GM11168 (cell line): ENCODE data around the gene NHERF1.

ENCODE experiments used
- in situ Hi-C: fragments of 300-500 bp; cut with MboI; formaldehyde crosslinking; loops from one replicate; pipeline ENCODE4 v1.12.0; 2022; ENCODE audit warnings: low sequenced_read_pairs; ENCODE audit not compliant: unreplicated experiment

Gene NHERF1

GRCh38 chr17:74764751-74765286 is 16.4 kb downstream of the NHERF1 start:
- in situ Hi-C loops = no loop called here

GRCh38 chr17:74766413-74766812 is 18.0 kb downstream of the NHERF1 start:
- in situ Hi-C loops = no loop called here

GRCh38 chr17:74767111-74767516 is 18.7 kb downstream of the NHERF1 start:
- in situ Hi-C loops = no loop called here

DNA sequence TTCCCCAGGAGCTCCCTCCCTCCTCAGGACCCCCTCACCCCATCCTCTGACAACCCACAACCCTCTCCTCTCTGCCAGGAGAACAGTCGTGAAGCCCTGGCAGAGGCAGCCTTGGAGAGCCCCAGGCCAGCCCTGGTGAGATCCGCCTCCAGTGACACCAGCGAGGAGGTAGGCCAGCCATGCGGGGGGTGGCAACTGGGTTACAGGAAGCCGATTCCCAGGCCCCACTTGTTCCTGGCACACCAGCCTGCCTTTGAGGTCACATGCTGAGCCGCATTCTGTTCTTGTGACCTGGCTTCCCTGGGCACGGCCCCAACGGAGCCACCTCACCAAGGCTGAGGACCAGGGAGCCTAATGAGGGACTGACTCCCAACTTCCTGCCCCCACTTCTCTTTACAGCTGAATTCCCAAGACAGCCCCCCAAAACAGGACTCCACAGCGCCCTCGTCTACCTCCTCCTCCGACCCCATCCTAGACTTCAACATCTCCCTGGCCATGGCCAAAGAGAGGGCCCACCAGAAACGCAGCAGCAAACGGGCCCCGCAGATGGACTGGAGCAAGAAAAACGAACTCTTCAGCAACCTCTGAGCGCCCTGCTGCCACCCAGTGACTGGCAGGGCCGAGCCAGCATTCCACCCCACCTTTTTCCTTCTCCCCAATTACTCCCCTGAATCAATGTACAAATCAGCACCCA is 19.8 kb downstream of the NHERF1 start:
- in situ Hi-C loops = no loop called here

DNA sequence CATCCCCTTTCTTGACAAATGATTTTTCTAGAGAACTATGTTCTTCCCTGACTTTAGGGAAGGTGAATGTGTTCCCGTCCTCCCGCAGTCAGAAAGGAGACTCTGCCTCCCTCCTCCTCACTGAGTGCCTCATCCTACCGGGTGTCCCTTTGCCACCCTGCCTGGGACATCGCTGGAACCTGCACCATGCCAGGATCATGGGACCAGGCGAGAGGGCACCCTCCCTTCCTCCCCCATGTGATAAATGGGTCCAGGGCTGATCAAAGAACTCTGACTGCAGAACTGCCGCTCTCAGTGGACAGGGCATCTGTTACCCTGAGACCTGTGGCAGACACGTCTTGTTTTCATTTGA is 20.3 kb downstream of the NHERF1 start:
- in situ Hi-C loops = no loop called here

DNA sequence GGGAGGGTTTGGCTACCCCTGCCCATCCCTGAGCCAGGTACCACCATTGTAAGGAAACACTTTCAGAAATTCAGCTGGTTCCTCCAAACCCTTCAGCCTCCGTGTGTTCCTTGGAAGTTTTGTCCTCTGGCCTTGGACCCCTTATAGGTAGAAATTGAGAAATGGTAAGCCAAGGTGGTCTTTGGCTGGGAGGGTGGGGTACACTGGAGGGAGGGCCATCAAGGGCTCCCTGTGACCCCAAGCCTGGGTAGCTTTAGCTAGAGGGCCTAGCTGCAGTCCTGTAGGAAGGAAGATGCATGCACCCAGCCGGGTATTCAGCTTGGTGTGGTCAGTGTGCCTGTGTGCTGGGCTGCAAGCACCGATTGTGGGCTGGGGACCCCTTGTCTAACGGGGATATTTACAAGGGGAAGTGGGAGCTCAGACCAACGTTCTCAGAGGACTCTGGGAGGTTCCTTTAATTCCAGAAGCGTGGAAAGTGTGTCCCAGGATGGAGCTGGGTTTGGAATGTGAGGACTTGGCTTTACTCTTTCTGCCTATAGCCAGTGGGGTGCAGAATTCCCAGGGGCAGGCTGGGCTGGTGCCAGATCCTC is 20.9 kb downstream of the NHERF1 start:
- in situ Hi-C loops = no loop called here

GRCh38 chr17:74769856-74770497 is 21.5 kb downstream of the NHERF1 start:
- in situ Hi-C loops = no loop called here

GRCh38 chr17:74770498-74771318 is 22.3 kb downstream of the NHERF1 start:
- in situ Hi-C loops = no loop called here

GRCh38 chr17:74771319-74771914 is 23.0 kb downstream of the NHERF1 start:
- in situ Hi-C loops = no loop called here

DNA sequence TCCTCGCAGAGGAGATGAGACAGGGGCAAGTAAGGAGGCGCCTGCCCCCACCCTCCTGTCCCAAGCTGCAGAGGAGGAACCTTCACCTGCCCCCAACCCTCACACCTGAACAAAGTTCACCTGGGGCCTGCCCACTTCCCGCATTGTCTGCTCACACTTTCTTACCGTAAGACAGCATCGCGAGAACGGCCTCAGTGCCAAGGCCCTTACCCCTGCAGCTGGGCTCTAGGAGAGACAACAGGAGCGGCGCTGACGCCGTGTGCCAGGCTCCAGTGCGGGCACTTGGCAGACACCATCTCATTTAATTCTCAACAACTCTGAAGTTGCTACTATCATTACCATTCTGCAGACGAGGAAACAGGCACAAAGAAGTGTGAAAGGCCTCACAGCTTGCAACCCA is 23.6 kb downstream of the NHERF1 start:
- in situ Hi-C loops = no loop called here

GRCh38 chr17:74773414-74773813 is 25.0 kb downstream of the NHERF1 start:
- in situ Hi-C loops = no loop called here

- in situ Hi-C loops = no loop called here
These were observed 25.5 kb downstream of the NHERF1 start for GRCh38 chr17:74773871-74774286.

GRCh38 chr17:74775409-74776043 is 27.1 kb downstream of the NHERF1 start:
- in situ Hi-C loops = no loop called here

DNA sequence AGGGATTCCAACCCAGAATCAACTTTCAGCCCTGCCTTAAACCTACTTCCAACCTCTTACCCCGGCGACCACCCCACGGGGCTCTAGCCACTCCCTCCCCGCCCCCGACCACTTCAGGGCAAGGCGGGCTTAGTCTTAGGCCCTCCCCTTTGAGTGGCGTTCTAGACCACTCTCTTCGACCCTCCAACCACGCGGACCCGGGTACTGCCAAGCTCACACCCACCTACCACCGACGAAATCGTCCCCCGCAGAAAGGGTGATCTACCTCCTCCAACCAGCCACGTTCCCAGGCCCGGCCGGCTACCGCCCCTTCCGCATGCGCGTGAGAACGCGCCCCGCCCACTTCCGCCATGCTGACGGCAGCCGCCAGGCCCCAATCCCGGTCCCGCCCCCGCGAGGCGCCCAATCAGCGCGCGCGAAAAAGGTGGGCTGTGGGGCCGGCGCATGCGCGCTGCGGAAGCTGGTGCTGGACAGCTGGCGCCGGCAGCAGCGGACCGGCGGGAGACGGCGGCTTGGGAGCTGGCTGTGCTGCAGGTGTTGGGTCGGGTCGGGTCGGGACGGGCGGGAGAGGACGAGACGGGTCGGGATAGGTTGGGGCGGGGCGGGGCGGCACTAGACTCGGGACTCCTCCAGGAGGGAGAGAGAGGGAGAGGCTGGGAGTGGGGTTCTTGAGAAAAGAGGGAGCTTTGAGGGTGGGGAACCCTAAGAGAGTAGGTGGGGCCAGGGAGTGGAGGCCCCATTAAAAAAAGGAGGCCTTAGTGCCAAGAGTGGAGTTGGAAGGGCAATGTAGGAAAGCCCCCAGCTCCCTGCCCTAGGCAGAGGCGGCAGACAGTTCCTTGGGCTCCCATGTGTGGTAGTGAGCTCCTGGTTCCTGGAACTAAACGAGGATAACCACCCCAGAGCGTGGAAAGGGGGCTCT is 27.9 kb downstream of the NHERF1 start, which contains the start of gene NAT9:
NAT9 (minus strand) TSS at position 302 of the 919 bp plus-strand sequence. CDS start 647 bp downstream, outside the sequence.
- in situ Hi-C loops = no loop called here

DNA sequence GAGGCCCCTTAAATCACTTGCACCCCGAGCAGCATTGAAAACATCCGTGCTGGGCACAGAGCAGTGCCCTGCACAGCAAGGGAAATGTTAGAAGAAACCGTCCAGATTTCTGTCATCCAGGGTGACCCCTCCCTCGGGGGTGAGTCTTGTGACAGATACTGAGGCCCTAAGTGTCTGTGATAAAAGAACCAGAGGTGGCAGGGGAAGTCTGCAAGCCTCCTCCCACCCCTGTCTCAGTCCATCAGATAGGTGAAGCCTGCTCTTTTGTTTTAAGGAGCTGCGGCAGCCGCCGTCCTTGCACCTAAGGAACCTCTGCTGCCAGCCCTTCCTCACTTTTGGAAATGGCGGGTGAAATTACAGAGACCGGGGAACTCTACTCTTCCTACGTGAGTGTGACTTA is 28.6 kb downstream of the NHERF1 start:
- in situ Hi-C loops = no loop called here

GRCh38 chr17:74777901-74778515 is 29.6 kb downstream of the NHERF1 start:
- in situ Hi-C loops = no loop called here

DNA sequence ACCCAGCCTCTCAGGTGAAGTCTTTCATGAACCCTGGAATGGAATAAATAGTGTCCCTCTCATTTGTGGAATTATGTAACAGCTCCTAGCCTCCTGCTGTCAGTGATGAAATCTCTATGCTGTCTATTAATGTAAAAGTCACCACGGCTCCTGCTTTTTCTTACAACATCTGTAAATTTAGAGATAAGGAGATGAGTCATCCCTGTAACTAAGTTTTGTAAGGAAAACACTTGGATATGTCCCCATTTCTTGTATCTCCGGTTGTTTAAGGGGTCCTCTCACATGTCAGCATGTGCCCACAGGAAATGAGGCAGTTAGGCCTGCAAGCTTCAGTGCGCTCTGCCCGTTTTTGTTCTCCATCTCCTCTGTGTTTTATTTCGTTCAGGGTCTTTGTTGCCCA is 30.5 kb downstream of the NHERF1 start:
- in situ Hi-C loops = no loop called here

DNA sequence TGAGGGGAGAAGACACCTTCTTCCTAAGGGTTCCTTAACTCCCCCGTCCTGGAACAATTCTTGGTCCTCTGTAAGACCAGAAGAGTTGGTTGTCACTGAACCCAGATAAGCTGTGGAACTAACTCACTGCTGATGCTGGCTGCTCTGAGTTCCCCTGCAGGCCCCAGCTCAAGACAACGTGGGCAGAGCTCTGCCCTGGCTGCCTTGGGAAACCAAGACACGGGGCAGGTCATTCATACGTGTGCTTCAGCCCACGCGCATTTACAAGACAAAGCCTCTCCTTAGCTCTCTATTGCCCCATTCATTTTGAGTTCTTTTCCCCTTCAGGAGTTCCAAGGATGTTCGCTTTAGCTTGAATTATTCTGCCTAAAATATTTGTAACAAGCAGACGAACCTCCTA is 31.1 kb downstream of the NHERF1 start:
- in situ Hi-C loops = no loop called here
